Vagina (tissue), 2 donors: ENCODE data around the gene GRIK3.

Experiments
- POLR2A ChIP-seq, 2 donors: fragments of 450-650 bp; IDR thresholded peaks; one replicate each; pipeline ENCODE4 v1.6.1; 2017; ENCODE audit warnings: antibody characterized with exemption in 2 of 2, mild to moderate bottlenecking in 2 of 2, moderate library complexity in 2 of 2
- POLR2AphosphoS5 ChIP-seq, 2 donors: sonication (generic); formaldehyde crosslinking; IDR thresholded peaks; one replicate each; pipeline ENCODE4 v1.9.0; 2017; ENCODE audit warnings: antibody characterized with exemption in 2 of 2, mild to moderate bottlenecking in 2 of 2, low read depth in 1 of 2; ENCODE audit not compliant: insufficient read depth in 1 of 2
- TF ChIP-seq, protein P1 (sequence below), 3 experiments: fragments of 450-650 bp in 2 of 3; fragments of 200-600 bp in 1 of 3; sonication (generic) in 1 of 3; IDR thresholded peaks; one replicate each; pipeline ENCODE4 v1.5.1; 2017 to 2019; ENCODE audit warnings: antibody characterized with exemption in 3 of 3, mild to moderate bottlenecking in 2 of 3, moderate library complexity in 2 of 3

DNA sequence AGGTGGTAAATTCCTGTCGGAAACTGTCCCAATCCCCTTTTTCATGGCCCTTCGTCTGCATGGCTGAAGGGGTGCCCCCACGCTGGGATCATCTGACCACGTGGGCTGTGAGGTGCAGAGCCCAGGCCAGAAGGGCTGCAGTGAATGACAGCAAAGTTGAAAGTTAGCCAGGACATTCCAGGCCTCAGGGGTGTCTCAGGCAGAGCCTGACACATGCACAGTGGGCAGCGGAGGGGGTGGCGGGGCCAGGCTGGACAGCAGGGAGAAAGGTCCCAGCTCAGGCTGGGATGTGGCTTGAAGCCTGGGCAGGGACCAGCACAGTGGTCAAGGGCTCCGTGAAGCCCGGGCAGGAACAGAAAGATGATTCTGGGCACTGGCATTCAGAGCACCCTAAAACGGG is 49.6 kb downstream of the GRIK3 start:
- TF ChIP-seq, protein P1, sequence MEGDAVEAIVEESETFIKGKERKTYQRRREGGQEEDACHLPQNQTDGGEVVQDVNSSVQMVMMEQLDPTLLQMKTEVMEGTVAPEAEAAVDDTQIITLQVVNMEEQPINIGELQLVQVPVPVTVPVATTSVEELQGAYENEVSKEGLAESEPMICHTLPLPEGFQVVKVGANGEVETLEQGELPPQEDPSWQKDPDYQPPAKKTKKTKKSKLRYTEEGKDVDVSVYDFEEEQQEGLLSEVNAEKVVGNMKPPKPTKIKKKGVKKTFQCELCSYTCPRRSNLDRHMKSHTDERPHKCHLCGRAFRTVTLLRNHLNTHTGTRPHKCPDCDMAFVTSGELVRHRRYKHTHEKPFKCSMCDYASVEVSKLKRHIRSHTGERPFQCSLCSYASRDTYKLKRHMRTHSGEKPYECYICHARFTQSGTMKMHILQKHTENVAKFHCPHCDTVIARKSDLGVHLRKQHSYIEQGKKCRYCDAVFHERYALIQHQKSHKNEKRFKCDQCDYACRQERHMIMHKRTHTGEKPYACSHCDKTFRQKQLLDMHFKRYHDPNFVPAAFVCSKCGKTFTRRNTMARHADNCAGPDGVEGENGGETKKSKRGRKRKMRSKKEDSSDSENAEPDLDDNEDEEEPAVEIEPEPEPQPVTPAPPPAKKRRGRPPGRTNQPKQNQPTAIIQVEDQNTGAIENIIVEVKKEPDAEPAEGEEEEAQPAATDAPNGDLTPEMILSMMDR (IDR thresholded peaks at IDR 0.05) = no peak
- TF ChIP-seq POLR2AphosphoS5 (IDR thresholded peaks at IDR 0.05; ENCODE audit: insufficient read depth in 1 of 2, low read depth in 1 of 2) (no peak), POLR2A (IDR thresholded peaks at IDR 0.05) (no peak)
